IPS DF 19.7 (cell line): ENCODE results near the gene MRPS5.
A peak's percentile ranks its signal among the peaks of the same experiment; 100 is the strongest.
"Not testable (repeated sequence)": the region's sequence is repeated elsewhere in the genome, so short reads cannot be mapped to it uniquely, and the experiment has no call there.

Experiments used
- DNase-seq: peaks from one replicate; pipeline ENCODE4 v3.0.0-alpha.2; 2013; ENCODE audit warnings: low read depth, low spot score

The MRPS5 gene

GRCh38 chr2:95121407-95122196 lies at the start of gene MRPS5:
Gene MRPS5, minus strand, starts transcription at chr2:95121808. Its CDS starts 17 bp downstream, at chr2:95121791.
- DNase-seq = no peak

DNA sequence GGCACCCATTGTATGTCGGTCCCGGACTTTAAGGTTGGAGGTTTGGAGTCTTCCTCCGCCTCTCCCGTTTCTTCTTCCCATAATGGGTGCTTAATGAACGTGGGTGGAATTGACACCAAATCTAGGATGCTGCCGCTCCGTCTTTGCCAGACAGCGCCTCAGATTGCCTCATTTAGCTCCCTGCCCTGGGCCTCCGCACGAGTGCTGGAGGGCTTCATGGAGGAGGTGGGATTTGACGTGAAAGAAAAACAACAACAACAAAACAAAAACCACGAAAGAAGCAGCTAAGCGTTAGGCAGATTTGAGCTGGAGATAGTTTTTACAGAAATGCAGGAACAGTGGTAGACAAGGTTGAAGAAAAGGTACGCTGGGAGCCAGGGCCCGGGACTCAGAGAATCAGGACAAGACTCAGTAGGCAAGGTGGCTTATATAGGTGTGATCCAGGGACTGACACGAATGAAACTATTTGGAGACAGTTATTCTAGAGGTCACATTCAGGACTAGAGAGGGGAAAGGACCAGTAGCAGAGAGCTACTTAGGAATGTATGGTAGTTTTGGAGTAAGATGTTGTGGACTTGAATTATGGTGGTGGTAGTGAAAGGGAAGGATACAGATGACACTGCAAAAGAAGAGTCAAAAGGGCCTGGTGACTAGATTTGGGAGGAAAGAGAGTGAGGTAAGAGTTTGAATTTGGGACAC lies 44.6 kb upstream of the MRPS5 start:
- no peak for DNase-seq

DNA sequence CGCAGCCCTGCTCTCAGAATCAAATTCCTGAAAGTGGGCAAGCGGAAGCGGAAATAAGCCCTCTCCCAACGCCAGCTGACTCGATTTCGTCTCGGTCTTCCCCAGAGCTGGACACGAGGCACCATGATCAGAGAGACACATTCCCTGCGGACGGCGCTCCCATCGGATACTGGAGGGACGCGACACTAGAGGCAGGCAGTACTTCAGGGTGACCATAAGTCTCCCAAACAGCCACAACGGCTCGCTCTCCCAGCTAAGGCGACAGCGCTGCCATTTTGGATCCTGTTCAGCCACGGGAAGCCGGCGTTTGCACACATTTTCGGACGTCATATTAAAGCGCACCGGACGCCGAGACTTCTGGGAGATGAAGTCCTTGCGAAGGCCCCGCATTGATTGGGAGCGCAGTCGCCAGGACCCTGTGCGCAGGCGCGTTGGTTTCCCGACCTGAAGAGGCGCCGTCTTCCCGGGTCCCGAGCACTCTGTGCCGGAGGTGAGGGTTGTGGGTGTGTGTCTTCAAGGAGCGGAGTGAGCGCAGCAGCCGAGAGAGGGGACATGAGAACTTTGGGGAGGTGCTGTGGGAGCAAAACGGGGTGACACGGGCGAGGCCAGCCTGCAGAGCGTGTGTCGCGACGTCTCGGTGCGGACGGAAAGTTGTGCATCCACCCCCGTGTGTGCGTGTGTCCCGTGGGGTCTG lies 43.9 kb upstream of the MRPS5 start, which contains the start of gene ZNF2:
ZNF2 (plus strand) TSS at position 439 of the 694 bp plus-strand sequence. CDS start 10,418 bp downstream, outside the sequence.
- DNase-seq = peak; percentile 92

- no peak for DNase-seq
These were observed 43.4 kb upstream of the MRPS5 start for GRCh38 chr2:95165030-95165370.

DNA sequence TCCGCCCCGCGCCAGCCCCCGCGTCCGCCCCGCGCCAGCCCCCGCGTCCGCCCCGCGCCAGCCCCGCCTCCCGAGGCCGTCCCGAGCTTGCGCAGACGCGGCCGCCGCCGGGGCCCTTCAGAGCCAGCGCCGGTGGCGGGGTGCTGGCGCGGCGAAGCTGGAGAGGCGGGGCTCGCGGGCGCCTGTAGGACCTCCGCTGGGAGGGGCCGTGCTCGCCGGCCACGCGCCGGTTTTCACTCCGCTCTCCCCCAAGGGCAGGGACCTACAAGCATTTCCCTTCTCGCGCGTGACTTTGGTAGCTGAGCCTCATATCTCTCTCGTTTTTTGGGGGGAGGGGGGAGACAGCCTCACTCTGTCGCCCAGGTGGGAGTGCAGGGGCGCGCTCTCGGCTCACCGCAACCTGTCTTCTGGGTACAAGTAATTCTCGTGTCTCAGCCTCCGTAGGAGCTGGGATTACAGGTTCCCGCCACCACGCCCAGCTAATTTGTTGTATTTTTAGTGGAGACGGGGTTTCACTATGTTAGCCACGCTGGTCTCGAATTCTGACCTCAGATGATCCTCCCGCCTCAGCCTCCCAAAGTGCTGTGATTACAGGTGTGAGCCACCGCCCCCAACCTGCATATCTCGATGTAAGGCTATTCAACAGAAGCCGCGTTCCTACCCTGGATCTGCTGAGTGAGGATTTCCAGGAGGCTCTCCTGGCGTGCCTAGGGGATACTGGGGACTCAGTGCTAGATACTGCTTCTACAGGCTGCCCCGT lies 38.3 kb upstream of the MRPS5 start, which contains the start of gene ZNF514:
ZNF514 (minus strand) TSS at position 159 of the 760 bp plus-strand sequence. CDS start 6,595 bp downstream, outside the sequence.
- no peak for DNase-seq

DNA sequence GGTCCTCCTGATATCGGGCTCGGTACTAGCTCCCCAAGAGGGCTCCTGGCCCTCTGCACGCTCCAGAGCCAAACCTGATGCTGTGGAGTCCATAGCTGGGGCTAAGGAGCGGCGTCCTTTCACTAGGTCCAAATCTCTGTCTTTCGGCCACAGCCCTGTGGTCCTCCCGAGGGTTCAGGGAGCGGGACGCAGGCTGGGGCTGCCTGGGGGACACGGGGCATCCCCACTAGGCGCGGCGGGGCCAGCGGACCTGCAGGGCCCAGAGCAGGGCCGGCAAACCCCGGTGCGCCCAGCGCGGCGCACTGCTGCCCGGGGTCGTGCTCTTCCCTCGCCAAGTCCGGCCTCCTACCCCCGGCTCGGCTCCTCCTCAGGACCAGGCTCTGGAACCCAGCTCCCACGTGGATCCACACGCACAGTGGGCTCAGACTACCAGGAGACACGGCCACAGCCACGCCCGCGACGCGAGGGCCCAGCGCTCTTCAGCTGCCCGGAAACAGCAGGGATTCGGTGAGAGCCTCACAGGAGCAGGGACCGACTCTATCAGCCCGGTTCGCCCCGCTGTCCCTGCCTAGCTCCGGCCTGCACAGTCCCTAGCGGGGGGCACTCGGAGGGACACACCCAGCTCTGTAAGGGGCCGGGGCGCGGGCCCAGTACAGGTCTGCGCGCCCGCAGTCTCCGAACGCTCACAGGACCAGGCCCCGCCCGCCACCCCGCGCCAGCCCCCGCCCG lies 37.4 kb upstream of the MRPS5 start:
- no peak for DNase-seq

DNA sequence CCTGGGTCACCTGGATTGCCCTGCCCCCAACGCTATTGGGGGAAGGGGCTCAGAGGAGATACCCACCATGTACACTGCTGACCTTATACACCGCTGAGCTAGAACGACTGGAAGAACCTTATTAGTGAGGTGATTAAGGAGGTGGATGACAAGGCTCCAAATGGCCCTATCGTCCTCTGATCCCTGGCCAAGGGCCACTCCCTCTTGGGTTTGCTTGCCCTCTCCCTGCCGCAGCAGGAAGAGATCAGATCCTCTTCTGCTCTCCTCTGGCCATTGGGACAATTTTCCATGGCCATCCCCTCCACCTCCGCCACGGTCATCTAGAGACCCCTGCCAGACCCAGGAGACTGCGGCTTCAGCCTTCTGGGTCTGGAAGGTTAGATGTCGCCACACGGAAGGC lies 36.8 kb upstream of the MRPS5 start:
- DNase-seq = no peak

DNA sequence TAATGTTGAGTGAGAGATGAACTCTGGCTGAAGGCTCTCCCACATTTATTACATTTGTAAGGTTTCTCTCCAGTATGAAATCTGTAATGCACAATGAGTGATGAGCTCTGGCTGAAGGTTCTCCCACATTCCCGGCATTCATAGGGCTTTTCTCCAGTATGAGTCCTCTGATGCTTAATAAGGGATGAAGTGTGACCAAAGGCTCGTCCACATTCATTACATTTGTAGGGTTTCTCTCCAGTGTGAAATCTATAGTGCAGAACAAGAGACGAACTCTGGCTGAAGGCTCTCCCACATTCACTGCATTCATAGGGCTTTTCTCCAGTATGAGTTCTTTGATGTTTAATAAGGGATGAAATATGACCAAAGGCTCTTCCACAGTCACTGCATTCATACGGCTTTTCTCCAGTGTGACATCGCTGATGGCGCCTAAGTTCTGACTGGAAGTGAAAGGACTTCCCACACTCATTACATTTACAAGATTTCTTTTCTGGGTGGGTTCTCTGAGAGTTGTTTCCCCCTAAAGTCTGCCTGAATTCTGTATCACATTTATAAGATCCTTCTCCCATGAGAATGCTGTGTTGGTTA lies 27.9 kb upstream of the MRPS5 start:
- no peak for DNase-seq

- DNase-seq = no peak
These were observed 22.2 kb upstream of the MRPS5 start for GRCh38 chr2:95143838-95144237.

- DNase-seq = no peak
These were observed 17.1 kb upstream of the MRPS5 start for GRCh38 chr2:95138702-95139101.

DNA sequence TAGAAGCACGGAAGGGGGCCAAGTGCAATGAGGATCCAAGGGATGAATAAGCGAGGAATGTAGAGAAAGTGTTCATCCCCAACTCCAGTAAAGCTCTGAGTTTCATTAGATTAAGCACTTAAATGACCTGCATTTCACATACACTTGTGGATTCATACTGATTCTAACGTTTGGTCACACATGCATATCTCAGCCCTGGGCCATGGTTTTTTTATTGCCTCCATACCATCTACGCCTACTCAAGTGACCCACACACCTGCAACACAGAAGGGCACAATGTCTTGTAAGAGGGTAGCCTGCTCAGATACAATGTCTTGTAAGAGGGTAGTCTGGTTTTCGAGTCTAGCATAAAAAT lies 566 bp upstream of the MRPS5 start:
- no peak for DNase-seq

DNA sequence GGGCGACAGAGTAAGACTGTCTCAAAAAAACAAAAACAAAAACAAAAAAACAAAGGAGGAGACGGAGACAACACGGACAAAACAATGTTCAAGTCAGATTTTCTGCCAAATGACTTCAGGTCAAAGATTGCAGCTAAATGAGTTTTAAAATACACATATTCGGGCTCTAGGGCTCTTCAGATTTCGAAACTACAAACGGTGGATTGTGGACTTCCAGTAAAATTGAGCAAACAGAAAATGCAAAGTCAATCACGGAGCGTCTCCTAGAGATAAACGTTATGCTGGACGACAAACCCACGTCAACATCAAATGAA lies 558 bp downstream of the MRPS5 start:
- DNase-seq = no peak

DNA sequence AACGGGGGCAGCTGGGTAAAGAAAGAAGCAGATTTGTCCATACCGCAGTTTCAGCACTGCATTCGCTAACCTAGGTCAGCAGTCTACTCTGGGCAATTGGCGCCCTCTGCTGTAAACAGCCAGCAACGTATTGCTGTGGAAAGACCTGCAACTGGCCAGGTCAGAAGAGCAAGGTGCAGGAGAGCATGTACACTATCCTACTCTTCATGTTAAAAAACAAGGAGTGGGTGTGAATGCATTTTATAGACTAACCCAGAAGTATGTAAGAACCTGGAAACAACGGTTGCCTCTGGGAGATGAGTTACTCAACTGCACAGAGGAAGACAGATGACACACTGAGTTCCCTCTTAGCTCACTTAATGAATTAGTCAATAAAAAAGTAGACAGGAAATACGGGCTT lies 6.2 kb downstream of the MRPS5 start:
- DNase-seq = no peak

DNA sequence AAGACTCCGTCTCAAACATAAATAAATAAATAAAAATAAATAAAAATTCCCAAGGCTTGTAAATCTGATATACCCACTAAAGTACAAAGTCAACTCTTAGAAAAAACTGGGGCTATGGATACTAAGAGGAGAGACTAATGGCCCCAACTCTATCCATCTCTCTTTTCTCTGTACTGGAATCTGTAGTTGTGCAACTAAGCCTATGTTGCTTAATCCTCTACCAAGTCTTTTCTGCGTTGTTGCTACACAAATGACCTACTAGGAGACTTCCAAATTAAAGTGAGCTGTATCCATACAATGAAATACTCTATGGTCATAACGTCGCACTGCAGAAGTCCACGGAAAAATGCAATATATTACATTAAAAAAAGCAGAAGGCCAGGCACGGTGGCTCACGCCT lies 8.1 kb downstream of the MRPS5 start:
- DNase-seq = no peak

GRCh38 chr2:95110395-95110794 lies 11.2 kb downstream of the MRPS5 start:
- DNase-seq = no peak

DNA sequence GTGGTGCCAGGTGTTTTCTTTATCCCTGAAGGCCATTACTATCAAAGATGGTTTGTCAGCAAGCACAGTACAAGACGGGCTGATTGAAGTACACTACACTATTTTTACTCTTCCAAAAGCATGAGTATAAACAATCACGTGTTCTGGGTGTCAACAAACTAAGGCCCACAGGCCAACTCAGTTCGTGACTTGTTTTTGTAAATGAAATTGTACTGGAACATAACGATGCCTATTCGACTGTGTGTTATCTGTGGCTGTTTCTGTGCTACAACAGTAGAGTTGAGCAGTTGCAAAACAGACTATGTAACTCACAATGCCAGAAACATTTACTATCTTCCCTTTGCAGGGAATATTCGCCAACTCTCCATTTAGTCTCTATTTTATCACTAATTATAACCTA lies 12.3 kb downstream of the MRPS5 start:
- no peak for DNase-seq

GRCh38 chr2:95106081-95106480 lies 15.5 kb downstream of the MRPS5 start:
- no peak for DNase-seq

GRCh38 chr2:95104606-95105005 lies 17.0 kb downstream of the MRPS5 start:
- no peak for DNase-seq

DNA sequence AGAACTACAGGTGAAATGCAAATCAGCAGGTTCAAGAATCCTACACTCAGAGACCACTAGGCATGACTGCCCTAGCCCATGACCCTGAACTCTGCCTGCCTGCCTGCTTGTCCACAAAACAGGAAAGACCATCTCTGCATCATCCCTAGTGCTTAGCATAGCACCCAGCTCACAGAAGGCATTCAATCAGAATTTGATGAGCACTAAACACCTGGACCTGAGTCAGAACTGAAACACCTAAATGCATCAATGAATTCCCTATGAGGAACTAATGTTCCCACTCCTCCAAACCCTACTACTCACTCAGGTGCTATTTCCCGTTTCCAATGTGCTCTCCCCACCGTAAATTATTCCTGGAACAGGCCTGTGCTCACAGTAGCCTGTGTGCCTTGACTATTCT lies 21.7 kb downstream of the MRPS5 start:
- no peak for DNase-seq

- DNase-seq = not testable (repeated sequence)
These were observed 23.3 kb downstream of the MRPS5 start for GRCh38 chr2:95098273-95098672.
